Colonic mucosa (tissue), 4 donors: ENCODE data around the gene ARFGEF2. TPM values are rescaled to one million over a fixed set of nuclear protein-coding genes. Genes with fewer than 3 reads are reported as not detected.

Experiments
- DNase-seq: peaks from one replicate; pipeline ENCODE4 v3.0.0-alpha.2; 2020
- H3K27ac ChIP-seq: fragments of 200-600 bp; one replicate; pipeline ENCODE4 v1.8.0; 2021
- H3K27me3 ChIP-seq: fragments of 200-600 bp; one replicate; pipeline ENCODE4 v1.8.0; 2021
- H3K36me3 ChIP-seq: fragments of 200-600 bp; one replicate; pipeline ENCODE4 v1.8.0; 2021
- H3K4me1 ChIP-seq: fragments of 200-600 bp; one replicate; pipeline ENCODE4 v1.8.0; 2021; ENCODE audit warnings: mild to moderate bottlenecking
- H3K4me3 ChIP-seq: fragments of 200-600 bp; one replicate; pipeline ENCODE4 v1.8.0; 2021
- H3K9ac ChIP-seq, 2 donors: one replicate each; pipeline ENCODE4 v1.7.0; 2013; ENCODE audit warnings: control low read depth in 2 of 2, low read depth in 2 of 2, low read length in 2 of 2
- H3K9me3 ChIP-seq: fragments of 200-600 bp; one replicate; pipeline ENCODE4 v1.8.0; 2021
- CTCF ChIP-seq: fragments of 200-600 bp; IDR thresholded peaks from one replicate; pipeline ENCODE4 v1.8.0; 2022; ENCODE audit warnings: antibody characterized with exemption, mild to moderate bottlenecking
- intact Hi-C: fragments of 100-400 bp; cut with DNase I; formaldehyde crosslinking; loops from one replicate; pipeline ENCODE4 v1.14.1; 2022
- total RNA-seq, 2 donors: library from RNA; stranded (reverse); fragmentation: NEBNext Ultra II Directional in 1 of 2; extraction: Animal tissue kit (Norgen Biotek cat#: 25700) in 1 of 2; gene quantifications; one replicate each; pipeline ENCODE4 v1.2.1, GENCODE V29; 2021
- donor health status: healthy.
- donor health status: DM: no; HTN: no; CAD: no.
- donor health status: DM: no; HTN: no; CAD: no.

The ARFGEF2 gene
- total RNA-seq, 2 donors from 2014 or later: 46.9 to 74.1 TPM

GRCh38 chr20:48879612-48880245 is 41.8 kb upstream of the ARFGEF2 start:
- Histone ChIP-seq H3K4me3 (no peak overlapping the region), H3K27ac (no peak overlapping the region), H3K36me3 (no peaks in the 10 kb centered on the region), H3K4me1 (no peaks in the 10 kb centered on the region), H3K27me3 (no peaks in the 10 kb centered on the region), H3K9me3 (no peaks in the 10 kb centered on the region), H3K9ac (no peak overlapping the region)
- no peak for DNase-seq
- intact Hi-C loops: no loop called here
- TF ChIP-seq CTCF: no peak

GRCh38 chr20:48880331-48880730 is 41.2 kb upstream of the ARFGEF2 start:
- H3K36me3 ChIP-seq: no peaks in the 10 kb centered on the region
- H3K4me1 ChIP-seq: no peaks in the 10 kb centered on the region
- no peaks in the 10 kb centered on the region for H3K9me3 ChIP-seq
- intact Hi-C loops: no loop called here
- no peak for TF ChIP-seq CTCF
- H3K4me3 ChIP-seq: no peak overlapping the region
- H3K27me3 ChIP-seq: no peaks in the 10 kb centered on the region
- no peak overlapping the region for H3K27ac ChIP-seq
- no peak overlapping the region for H3K9ac ChIP-seq
- no peak for DNase-seq

- Histone ChIP-seq H3K36me3 (no peaks in the 10 kb centered on the region), H3K27ac (no peak overlapping the region), H3K27me3 (no peaks in the 10 kb centered on the region), H3K9me3 (no peaks in the 10 kb centered on the region), H3K9ac (no peak overlapping the region), H3K4me1 (no peaks in the 10 kb centered on the region), H3K4me3 (no peak overlapping the region)
- intact Hi-C loops: no loop called here
- DNase-seq: no peak
- TF ChIP-seq CTCF: no peak
These were observed 40.4 kb upstream of the ARFGEF2 start for GRCh38 chr20:48880981-48881657.

- H3K4me1 ChIP-seq: no peaks in the 10 kb centered on the region
- intact Hi-C loops: no loop called here
- H3K27me3 ChIP-seq: no peaks in the 10 kb centered on the region
- no peak overlapping the region for H3K9ac ChIP-seq
- DNase-seq: no peak
- TF ChIP-seq CTCF: no peak
- H3K4me3 ChIP-seq: no peak overlapping the region
- no peak overlapping the region for H3K27ac ChIP-seq
- no peaks in the 10 kb centered on the region for H3K36me3 ChIP-seq
- no peaks in the 10 kb centered on the region for H3K9me3 ChIP-seq
These were observed 36.3 kb upstream of the ARFGEF2 start for GRCh38 chr20:48885237-48885636.

GRCh38 chr20:48886194-48886593 is 35.3 kb upstream of the ARFGEF2 start:
- no peak for TF ChIP-seq CTCF
- DNase-seq: no peak
- H3K36me3 ChIP-seq: no peaks in the 10 kb centered on the region
- H3K4me1 ChIP-seq: no peaks in the 10 kb centered on the region
- no peak overlapping the region for H3K4me3 ChIP-seq
- H3K9me3 ChIP-seq: no peaks in the 10 kb centered on the region
- no peaks in the 10 kb centered on the region for H3K27me3 ChIP-seq
- no peak overlapping the region for H3K27ac ChIP-seq
- intact Hi-C loops: no loop called here
- H3K9ac ChIP-seq: no peak overlapping the region
